ENCODE results near the gene DCDC2B. TPM values are rescaled to one million over a fixed set of nuclear protein-coding genes. Genes with fewer than 3 reads are reported as not detected.

DCDC2B gene
- total and polyA plus RNA-seq, 9 of the 15 experiments (the other 6 are each of a cell fraction or from before 2014, with no cell fraction given): not detected

DNA sequence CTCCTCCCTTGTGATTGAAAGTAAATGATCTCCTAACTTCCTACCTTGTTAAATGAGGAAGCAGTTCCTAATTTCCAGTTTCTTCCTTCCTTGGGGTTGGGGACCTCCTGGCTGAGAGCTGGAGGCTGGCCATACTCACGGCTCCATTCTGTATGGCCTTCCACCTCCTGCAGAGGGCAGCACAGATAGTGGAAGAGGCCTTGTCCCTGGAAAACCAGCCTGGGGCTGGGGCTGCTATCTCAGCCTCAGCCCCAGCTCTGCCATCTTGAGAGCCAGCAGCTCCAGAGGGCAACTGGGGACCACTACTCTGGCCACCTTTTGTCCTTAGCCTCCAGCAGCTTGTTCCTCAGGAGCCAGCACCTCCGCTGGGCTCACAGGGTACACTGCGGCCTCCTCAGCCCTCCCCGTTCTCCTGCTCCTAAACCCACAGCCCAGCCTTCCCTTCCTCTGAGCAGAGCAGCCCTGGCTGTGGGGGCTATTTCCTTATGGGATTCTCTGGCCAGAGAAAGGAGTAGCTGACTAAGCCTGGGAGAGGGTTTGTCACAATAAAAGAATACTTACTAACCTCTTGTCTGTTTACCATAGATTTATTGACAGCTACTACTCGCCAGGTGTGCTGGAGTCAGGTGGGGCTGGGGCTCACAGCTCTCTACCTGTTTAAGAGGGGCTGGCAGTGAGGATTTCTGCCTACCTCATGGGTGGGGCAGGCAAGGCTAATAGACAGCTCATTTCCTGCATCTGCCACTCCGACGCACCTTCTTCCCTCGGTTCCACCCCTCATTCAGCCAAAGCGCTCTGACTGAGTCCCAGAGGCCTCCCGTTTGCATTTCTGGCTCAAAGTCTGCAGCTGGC, 7.0 kb downstream of the DCDC2B start (continued):
- no peak for TF ChIP-seq ZNF311 (CRISPR knock-in tag; IDR thresholded peaks at IDR 0.05)
- TF ChIP-seq ZNF121 (CRISPR knock-in tag; conservative IDR thresholded peaks at IDR 0.05): no peak
- TF ChIP-seq BHLHE40 (IDR thresholded peaks at IDR 0.05; ENCODE audit: low read length): no peak
- TF ChIP-seq CREB1 (IDR thresholded peaks at IDR 0.05): no peak
- no peak for TF ChIP-seq CREB1 (CRISPR knock-in tag; IDR thresholded peaks at IDR 0.05)
- no peak for TF ChIP-seq NCOA1 (IDR thresholded peaks at IDR 0.05; ENCODE audit: low read depth)
- peak; percentile 82 to 88 for TF ChIP-seq RAD21 (CRISPR knock-in tag; conservative IDR thresholded peaks at IDR 0.05 in 1 of 2, IDR thresholded peaks at IDR 0.05 in 1 of 2)
- TF ChIP-seq, protein P1, sequence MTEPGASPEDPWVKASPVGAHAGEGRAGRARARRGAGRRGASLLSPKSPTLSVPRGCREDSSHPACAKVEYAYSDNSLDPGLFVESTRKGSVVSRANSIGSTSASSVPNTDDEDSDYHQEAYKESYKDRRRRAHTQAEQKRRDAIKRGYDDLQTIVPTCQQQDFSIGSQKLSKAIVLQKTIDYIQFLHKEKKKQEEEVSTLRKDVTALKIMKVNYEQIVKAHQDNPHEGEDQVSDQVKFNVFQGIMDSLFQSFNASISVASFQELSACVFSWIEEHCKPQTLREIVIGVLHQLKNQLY (CRISPR knock-in tag; conservative IDR thresholded peaks at IDR 0.05): no peak
- peak; percentile 81; the same call in 1 of the 2 replicates for TF ChIP-seq STAG1 (CRISPR knock-in tag; IDR thresholded peaks at IDR 0.05; ENCODE audit: borderline replicate concordance)
- TF ChIP-seq CBX2 (IDR thresholded peaks at IDR 0.05; ENCODE audit: insufficient read depth, low read length, poor library complexity, severe bottlenecking): no peak
- peak in 2 of 3 experiments; percentile 54 to 71 for TF ChIP-seq YY1 (IDR thresholded peaks at IDR 0.05; ENCODE audit: borderline replicate concordance in 1 of 3, control insufficient read depth in 1 of 3, extremely low read depth in 1 of 3, insufficient read depth in 3 of 3, insufficient read length in 1 of 3, insufficient replicate concordance in 2 of 3, low read depth in 1 of 3, low read length in 2 of 3)
- no peak for TF ChIP-seq SIX5 (IDR thresholded peaks at IDR 0.05; ENCODE audit: borderline replicate concordance in 1 of 2, insufficient read depth in 1 of 2, low read depth in 1 of 2, low read length in 2 of 2)
- no peak for TF ChIP-seq JUND (IDR thresholded peaks at IDR 0.05; ENCODE audit: borderline replicate concordance, low read depth, low read length)
- no peak; the same call in 2 of the 3 replicates for TF ChIP-seq JUND (tag; IDR thresholded peaks at IDR 0.05; ENCODE audit: borderline replicate concordance, low read depth, low read length)
- 0 out of 2 replicates have a peak, but pooled peaks have one; percentile 78 for TF ChIP-seq ARID2 (IDR thresholded peaks at IDR 0.05)
- TF ChIP-seq ZNF551 (CRISPR knock-in tag; IDR thresholded peaks at IDR 0.05): no peak
- TF ChIP-seq GTF2F1 (IDR thresholded peaks at IDR 0.05; ENCODE audit: low read depth, low read length): no peak
- TF ChIP-seq, protein P2, sequence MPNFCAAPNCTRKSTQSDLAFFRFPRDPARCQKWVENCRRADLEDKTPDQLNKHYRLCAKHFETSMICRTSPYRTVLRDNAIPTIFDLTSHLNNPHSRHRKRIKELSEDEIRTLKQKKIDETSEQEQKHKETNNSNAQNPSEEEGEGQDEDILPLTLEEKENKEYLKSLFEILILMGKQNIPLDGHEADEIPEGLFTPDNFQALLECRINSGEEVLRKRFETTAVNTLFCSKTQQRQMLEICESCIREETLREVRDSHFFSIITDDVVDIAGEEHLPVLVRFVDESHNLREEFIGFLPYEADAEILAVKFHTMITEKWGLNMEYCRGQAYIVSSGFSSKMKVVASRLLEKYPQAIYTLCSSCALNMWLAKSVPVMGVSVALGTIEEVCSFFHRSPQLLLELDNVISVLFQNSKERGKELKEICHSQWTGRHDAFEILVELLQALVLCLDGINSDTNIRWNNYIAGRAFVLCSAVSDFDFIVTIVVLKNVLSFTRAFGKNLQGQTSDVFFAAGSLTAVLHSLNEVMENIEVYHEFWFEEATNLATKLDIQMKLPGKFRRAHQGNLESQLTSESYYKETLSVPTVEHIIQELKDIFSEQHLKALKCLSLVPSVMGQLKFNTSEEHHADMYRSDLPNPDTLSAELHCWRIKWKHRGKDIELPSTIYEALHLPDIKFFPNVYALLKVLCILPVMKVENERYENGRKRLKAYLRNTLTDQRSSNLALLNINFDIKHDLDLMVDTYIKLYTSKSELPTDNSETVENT (CRISPR knock-in tag; IDR thresholded peaks at IDR 0.05): no peak
- TF ChIP-seq, protein P3, sequence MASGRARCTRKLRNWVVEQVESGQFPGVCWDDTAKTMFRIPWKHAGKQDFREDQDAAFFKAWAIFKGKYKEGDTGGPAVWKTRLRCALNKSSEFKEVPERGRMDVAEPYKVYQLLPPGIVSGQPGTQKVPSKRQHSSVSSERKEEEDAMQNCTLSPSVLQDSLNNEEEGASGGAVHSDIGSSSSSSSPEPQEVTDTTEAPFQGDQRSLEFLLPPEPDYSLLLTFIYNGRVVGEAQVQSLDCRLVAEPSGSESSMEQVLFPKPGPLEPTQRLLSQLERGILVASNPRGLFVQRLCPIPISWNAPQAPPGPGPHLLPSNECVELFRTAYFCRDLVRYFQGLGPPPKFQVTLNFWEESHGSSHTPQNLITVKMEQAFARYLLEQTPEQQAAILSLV (tag; IDR thresholded peaks at IDR 0.05): no peak

Data from K562 (cell line).